Kasumi-1 (cell line): ENCODE measurements around the gene GDNF.

Experiments
- DNase-seq, 2 experiments: peaks; one replicate each; lab custom pipeline; 2025; lab: John Stamatoyannopoulos, UW

The GDNF gene

DNA sequence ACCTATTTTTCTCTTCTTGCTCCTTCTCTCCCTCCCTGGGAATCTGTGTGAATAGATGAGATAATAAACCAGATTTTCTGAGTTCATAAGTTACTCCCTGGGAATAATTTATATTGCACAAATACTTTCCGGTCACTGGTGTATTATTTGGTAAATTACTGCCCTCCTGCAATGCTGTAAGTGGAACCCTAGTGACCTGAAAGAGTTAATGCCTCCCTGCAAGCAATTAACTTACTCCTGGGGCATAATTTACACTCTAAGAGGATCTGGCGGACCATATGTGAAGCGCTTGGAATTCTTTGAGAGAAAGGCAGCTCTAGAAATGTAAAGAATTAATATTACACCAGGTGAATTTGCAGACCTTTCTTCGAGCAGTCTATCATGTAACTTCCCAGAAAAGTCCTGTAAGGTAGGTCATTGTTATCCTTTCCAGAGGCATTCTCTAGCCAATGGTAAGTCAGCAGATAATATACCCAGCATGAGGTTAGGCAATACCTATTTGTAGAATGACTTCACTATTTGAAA is 7.0 kb upstream of the GDNF start:
- DNase-seq = no peak

DNA sequence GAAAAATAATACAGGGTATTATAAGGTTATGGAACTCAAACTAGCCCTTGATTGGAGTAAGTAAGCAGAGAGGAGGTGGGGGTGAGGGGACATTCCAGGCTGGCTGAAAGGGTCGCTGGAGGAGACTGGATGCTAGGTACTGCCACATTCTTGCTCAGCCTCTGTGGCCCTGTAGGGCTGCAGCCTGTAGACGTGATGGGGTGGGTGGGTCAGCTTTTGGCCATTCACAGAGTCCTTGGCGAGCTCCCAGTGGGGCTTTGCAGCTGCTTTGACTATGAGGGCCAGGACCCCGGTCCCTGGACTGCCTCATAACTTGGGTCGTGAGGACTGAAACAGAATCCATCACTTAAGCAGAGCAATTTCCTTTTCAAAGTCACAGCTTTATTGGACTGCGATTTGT is 4.2 kb upstream of the GDNF start:
- no peak for DNase-seq

DNA sequence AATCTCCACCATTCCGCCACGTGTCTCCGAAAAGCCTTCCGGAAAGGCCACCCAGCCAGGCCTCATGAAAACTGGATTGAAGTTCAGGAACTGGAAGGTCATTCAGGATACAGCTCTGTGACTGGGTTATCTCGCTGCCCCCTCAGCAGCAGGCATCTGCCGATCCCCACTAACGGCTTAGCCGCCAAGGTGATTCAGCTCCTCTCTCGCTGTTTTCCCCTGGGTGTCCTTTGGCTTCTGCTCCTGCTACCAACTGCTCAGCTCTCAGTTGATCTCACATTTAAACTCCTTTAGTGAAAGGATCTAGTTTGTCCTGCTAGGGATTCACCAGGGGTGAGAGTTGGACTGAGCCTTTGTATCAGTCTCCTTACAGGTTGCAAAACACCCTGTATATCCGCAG is 2.2 kb upstream of the GDNF start:
- DNase-seq = no peak

DNA sequence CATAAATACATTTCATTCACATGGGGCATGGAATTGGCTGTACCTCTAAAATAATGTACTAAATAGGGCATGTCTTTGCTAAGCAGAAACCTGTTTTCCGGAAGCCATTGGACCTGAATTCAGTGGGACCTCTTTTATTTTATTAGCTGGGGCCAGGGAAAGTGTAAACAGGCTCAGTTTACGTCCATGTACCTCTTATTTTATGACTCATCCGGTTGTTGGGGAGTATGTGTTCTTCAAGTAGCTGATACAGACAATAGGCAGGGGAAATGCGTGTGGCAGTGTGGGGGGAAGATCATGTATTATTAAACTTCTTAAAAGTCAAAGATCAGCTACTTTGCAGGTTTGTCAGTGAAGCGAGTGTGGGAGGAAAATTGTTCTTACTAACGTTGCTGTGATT is 1.4 kb upstream of the GDNF start:
- no peak for DNase-seq

DNA sequence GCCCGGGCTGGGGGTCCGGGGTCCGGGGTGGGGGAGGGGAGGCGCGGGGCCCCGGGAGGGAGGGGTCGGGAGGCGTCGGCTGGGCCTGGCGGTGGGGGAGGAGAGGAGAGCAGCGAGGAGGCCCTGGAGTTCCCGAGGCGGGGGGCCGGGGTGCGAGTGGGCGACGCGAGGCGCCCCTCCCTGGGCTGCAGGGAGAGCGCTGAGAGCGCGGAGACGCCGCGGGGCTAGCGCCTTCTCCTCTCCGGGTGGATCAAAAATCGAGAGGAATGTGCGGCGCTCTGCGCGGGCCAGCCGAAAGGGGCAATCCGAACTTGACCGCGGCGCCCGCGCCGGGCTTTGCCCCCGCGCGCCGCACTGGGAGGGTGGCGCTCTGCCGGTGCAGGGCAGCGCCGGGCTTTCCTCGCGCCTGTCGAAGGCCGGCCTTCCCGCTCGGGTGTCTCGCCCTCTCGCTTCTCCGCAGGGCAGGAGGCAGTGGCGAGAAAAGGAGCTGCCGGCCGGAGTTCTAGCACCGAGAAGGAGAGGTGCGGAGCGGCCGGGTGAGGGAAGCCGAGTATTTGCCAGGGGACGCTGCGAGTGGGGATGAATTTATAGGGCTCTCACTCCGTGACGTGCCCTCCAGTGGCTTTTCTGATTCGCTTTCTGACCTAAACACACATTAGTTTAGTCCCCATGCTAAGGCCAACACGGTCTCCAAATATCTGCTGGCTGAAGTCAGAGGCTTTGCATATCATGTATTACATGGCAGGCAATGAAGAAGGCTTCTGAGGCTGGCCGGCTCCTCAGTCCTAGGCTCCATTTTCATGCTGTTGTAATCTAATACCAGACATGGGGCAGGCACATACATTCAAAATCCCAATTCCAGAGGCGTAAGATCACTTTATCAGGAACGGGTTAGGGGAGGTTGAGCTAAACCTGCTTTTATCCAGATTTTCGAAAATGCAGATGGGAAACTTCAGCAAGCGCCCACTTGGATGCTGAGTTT is 503 bp upstream of the GDNF start:
- DNase-seq = peak in 1 of 2 experiments; percentile 9

DNA sequence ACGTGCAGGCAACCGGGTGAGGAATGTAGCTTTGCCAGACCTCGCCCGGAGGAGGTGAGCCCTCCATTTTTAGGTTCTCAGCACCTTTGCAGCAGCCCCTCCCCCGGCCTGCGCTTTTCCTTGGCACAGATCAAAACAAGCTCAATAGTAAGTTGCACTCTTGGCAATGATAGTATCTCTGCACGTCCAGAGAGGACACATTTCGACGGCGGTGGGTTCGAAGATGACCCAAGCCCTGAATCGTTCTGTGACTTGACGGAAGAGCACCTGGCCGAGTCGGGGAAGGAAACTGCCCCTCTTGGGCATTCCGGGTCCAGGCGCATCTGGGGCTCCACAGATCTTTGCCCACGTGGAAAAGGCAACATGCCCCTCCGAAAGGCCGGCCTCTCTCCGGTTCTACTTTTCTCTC is 904 bp downstream of the GDNF start:
- DNase-seq = no peak

DNA sequence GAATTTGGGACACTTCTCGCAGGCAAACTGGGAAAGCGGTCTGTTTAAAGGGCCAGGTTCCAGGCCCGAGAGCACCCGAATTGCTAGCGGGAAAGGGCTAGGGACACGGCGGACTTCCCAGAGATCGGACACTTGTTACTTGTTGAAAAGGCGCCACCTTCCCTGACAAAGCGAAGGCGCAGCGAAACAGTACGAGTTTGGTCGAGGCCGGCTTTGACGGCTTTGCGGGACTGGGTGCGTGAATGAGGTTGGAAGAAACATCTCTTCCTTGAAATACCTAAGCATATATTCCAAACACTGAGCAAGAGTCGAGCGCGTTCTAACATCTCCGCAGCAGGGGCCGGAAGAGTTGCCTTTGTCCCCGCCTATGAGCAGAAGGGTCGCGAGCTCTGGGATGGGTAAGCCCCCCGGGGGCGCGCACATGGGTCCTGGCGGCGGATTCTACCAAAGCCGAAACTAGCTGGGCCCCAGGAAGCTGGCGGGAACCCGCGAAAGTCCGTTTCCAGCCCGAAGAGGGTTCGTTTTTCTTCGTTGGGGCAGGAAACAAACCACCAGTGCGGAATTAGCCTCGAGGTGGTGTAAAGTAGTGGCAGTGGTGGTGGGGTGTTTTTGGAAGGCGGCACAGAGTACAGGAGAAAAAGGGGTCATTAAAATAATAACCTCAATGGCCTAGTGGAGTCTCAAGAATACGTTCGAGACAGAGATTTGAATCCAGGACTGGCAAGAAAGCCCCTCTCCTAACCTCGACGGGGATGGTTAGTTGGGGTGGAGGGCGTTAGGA is 1.5 kb downstream of the GDNF start:
- DNase-seq = no peak

DNA sequence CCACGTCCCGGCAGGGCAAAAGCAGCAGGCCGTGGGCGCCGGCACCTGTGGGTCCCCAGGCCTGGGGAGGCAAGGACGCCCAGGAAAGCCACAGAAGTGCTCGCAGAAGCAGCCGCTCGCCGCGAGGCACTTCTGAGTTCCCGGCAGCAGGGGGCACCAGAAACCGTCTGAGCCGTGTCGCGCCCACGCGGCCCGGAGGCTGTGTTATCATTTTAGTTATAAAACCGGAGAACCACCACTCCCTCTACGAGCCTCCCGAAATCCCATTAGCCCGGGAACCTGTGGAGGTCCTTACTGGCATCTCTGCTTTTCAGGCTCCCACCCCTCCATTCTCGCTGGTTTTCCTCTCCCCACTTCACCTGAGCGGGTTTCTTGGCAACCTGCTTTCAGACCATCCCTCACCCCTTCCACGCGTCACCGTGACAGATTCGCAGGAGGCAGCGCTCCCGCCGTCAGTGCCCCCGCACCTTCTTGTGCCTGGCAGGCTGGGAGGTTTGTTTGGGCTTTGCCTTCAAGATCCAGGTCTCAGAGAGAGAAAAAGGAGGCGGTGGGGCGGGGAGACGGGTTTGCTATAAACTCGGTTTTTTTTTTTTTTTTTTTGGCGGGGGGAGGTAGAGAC is 2.3 kb downstream of the GDNF start:
- peak; percentile 50 to 68 for DNase-seq

DNA sequence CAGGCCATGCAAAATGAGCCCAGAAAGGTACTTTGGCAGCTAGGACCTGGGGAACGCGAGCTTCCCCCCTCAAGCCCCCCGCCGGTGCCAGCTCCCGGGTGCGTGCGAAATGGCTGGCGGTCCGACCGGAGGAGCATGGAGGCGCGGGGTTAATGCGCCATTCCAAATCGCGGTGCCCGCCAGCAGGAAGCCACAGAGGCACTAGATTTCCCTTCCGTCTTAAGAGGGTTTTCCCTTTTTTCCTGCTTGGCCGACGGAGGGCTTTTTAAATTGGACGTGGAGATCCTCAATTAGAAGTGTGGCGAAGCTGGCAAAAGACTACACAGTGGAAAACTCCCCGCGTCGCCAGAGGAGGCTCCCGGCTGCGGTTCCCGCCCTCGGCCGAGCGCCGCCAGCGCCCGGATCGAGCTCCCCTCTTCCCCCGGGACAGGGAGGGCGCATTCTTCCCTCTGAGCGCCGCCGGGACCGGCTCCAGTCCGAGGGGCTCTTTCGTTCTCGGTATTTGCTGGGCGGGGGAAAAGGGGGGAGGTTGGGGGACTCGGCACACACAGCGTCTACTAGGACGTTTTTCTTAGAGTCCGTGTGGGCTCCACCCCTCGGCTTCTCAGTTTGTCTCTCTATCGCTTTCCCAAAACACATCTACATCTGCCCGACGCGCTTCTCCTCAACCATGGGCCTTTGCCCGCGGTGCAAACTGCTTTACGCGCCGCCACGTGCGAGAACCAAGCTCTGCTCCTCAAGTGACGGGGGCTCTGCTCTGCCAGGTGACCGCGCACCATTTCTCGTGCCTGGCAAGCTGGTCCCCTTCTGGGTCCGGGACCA is 3.0 kb downstream of the GDNF start:
- peak in 1 of 2 experiments; percentile 43 for DNase-seq

DNA sequence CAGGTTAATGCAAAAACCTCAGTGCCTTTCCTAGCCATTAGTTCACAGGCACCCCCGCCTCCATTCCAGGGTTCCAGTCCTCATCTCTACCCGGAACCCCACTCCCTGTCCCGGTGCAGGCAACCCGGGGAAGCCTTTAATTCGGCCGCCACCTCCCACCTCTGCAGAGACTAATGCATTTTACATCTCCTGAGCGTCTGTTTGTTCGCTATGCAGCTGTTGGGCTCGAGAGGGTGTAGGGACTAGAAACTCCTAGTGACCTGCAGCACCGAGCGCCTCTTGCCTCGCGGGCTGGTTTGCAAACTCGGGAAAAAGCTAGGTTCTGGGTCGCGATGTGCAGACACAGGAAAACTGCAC is 3.6 kb downstream of the GDNF start:
- no peak for DNase-seq

DNA sequence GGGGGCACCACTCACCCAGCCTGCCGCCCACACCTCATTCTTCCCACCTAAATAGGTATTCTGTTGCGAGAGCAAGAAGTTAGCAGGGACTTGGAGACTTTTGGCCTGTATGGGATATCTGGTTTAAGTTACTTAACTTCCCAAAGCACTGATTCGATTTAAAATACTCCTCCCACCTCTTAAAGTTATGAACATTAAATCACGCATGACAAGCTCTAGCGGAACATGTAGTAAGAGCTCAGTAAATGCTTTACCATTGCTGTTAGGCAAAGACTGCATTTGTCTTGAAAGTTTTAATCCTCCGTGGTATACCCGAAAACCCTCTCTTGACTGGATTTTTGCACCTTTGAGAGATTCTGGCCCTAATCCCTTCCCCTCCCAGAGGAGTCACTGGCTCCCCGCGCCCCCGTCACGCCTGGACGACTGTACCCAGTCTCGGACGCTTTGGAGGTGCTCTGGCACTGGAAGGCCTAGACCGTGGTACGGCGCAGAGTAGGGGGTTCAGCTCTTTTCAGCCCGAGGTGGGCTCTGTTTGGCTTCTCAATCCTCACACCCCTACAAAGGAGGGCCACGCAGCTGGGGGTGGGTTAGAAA is 4.4 kb downstream of the GDNF start:
- no peak for DNase-seq

DNA sequence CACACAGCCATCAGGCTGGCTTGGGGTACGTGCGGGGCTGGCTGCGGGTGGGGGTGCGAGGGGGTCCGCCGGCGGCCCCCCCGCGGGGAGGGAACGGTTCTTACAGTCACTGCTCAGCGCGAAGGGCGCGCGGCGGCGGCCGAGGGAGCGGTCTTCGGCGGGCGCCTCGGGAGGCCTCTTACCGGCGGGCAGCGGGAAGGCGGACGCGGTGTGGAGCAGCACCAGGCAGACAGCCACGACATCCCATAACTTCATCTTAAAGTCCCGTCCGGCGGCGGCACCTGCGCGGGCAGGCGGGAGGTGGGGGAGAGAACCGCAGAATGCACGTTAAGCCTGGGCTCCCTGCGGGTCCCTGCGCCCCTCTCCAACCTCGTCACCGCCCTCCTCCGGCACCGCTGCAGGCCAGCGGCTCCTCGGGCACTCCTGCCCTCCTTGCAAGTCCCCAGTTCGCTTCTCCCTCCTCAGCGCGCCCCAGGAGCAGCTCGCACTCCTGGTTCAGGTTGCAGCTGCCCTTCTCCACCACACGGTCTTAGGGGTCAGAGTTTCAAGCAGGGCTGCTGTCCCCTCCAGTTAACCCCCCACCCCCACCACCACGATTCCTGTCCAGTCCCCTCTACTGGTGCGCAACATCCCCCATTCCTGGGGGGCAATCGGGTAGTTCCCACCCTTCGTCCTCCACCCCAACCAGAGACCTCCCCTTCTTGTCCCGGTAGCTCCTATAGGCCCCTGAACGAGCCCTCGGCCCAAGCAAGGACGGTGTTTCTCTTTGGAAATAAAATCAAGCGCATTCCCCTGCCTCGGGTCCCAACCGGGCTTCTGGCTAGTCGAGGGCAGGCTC is 5.1 kb downstream of the GDNF start:
- no peak for DNase-seq

DNA sequence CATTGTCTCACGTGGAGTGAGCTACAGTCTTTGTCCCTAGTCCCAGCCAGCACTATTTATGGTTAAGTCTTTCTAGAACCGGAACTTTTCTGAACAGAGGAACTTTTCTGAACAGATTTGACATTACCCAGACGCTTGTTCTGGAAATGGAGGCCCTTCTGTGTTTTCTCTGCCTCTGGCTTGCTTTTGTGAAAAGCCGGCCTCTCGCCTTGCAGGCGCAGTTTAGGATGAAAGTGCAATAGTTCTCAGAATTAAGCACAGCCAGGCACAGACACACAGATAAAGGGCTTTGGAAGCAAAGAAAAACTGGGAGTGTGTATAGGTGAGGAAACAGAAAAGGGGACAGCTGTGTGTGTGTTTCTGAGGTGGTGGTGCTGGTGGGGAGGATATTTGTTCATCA is 5.9 kb downstream of the GDNF start:
- no peak for DNase-seq

DNA sequence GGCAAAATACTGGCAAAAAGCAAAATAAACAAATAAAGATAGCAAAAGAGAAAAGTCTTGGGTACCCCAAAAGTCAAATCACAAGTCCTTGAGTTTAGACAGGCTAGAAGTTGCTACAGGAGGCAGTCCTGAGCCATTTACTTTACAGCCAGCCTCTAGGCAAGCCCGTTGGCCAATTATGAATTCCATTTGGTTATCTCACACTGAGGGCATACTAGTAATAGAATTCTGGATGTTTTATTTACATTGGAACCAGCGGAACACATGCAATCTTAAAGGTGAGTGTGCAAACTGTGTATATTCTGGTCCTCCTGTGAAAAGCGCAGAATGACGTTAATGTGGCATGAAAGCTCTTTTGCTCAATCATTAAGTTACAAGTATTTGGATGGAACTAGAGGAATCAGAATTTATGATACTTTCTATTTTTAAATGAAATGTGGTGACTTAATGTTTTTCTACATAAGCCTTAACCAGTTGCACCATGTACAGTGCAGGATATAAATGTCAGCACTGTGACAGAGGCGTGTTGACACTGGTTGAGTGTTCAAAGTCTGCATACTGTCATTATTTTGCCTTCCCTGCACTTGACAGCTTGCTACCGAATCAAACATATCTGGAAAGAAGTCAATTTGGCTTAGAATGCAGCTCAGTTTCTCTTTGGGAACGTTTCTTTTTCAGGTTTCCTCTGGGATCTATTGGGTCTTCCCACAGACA is 7.9 kb downstream of the GDNF start:
- DNase-seq = no peak

DNA sequence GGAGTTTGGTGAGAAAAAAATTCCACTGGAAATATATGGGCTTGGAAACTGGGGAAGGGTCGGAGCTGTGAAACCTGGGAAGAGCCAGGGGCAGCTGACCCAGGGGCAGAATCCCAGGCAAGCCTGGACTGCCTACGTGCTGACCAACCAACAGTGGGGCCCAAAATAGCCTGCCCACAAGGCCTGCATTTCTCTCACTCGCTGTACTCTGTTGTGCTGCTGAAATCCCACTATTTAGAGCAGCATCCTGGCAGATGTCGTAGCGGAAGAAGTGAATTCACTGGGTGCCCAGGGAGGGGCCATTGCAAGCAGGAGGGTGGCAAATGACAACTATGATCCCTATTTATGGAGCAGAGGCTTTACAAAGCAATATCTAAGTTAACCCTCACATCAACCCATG is 9.5 kb downstream of the GDNF start:
- no peak for DNase-seq

DNA sequence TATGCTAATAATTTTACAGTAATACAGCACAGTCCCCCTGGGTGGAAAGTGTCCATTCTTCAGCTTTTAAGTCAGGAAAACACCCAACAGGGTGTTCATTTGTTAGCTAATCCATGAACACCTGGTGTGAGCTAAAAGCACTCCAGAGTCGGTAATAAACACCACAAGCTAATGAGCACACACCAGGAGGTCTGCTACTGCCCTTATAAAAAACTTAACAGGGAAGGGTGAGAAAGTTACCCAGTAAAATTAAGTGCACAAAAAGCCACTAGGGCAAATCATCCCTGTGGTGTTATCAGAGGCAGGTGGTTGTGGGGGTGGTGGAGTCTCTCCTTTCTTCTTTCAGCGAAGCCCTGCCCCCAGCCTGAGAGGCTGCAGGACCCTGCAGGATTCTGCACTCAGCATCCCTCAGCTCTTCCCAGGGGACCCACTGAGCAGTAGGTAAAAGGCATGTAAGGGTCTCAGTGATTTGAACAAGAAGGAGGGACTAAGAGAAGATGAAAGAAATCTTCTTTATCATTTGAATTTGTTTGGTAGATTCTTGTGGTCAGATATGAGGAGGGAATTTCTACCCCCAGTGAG is 14.4 kb downstream of the GDNF start:
- DNase-seq = no peak

DNA sequence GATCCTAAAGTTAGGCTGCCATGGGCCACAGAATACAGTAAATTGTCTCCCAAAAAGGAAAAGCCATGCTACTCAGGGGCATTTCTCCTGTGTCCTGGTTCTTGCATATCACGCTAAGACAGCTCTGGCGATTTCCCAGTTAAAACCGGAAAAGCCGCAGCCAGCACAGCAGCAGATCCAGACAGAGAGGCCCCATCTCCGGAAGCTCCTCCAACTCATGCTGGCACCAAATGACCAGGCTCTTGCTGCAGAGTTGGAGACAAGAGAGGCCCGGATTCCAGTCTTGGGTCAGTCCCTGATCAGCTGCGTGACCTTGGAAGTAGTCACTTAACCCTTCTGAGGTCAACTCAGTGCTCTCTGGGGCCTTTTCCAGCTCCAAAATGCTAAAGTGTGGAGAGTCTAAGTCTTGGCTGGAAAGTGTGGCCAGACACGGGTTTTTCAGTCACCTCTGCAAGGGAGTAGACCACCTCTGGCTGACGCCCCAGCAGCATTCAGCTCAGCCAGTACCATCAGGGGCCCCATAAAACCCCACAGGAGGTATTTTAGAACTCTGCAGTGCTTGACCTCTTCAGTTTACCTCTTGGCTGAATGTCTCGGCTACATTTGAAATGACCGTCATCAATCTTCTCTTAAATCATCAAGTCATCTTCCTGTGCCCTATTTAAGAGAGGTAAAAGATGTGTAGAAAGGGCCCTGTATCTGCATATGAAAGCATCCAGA is 16.2 kb downstream of the GDNF start:
- no peak for DNase-seq

DNA sequence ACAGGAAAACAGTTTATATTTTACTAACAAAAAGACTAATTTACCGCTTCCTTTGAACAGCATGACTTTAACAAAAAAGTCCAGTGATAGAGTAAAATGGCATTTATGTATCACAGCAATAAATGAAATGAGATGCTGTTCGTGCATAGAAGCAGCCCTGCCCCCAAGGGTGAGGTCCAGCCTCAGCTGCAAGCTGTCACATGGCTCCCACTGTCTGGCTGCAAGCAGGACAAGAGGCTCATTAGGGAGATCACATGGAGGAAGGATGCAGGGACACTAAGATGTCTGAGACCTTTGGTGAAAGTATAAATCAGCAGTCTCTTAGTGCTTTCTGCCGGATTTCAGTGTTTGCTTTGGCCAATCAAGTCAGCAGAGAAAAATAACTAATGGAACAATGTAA is 23.0 kb downstream of the GDNF start:
- DNase-seq = no peak

DNA sequence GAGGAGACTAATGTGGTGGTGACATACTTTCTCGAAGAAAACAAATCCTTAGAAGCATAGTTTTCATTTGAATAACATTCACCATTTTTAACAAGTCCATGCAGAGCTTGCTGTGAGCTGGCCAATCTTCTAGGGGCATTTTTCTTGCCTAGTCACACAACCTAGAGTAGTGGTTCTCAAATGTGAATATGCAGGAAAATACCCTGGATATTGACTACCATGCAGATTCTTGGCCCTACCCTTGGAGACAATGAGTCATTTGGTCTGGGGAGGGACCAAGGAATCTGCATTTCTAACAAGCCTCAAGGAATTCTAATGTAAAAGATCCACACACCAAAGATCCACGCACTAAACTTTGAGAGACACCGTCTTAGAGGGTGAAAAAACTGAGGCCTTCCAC is 23.5 kb downstream of the GDNF start:
- DNase-seq = no peak
